OCI-LY1 (cell line): ENCODE results near the gene PCBD1.

Experiments used
- H2AFZ ChIP-seq: fragments of 200-600 bp; sonication (generic), shearing (Covaris generic); 2 replicates; pipeline ENCODE4 v1.6.0; 2014; ENCODE audit warnings: antibody characterized with exemption, mild to moderate bottlenecking, low read length
- H3F3A ChIP-seq: fragments of 200-600 bp; sonication (generic), shearing (Covaris generic); 2 replicates; pipeline ENCODE4 v1.6.0; 2014; ENCODE audit warnings: mild to moderate bottlenecking, antibody characterized with exemption, low read length, moderate library complexity; ENCODE audit not compliant: insufficient read depth
- H3K27ac ChIP-seq: fragments of 200-600 bp; sonication (generic); 2 replicates; pipeline ENCODE4 v1.5.1; 2014; ENCODE audit warnings: low read length, mixed run types, mild to moderate bottlenecking, low read depth; ENCODE audit not compliant: poor library complexity, severe bottlenecking
- H3K27me3 ChIP-seq: fragments of 200-600 bp; sonication (generic); 2 replicates; pipeline ENCODE4 v1.6.0; 2014; ENCODE audit warnings: antibody characterized with exemption, mild to moderate bottlenecking, low read length, moderate library complexity; ENCODE audit not compliant: insufficient read depth
- H3K36me3 ChIP-seq: fragments of 200-600 bp; sonication (generic); 2 replicates; pipeline ENCODE4 v1.6.1; 2014; ENCODE audit warnings: mild to moderate bottlenecking, antibody characterized with exemption, low read length, moderate library complexity, mixed read lengths; ENCODE audit not compliant: insufficient read depth
- H3K4me1 ChIP-seq: fragments of 200-600 bp; sonication (generic); 2 replicates; pipeline ENCODE4 v1.5.1; 2014; ENCODE audit warnings: mild to moderate bottlenecking, low read length, moderate library complexity; ENCODE audit not compliant: insufficient read depth, severe bottlenecking
- H3K4me2 ChIP-seq: fragments of 200-600 bp; sonication (generic), shearing (Covaris generic); 2 replicates; pipeline ENCODE4 v1.6.1; 2014; ENCODE audit warnings: low read length
- H3K4me3 ChIP-seq: fragments of 200-600 bp; sonication (generic); 2 replicates; pipeline ENCODE4 v1.5.1; 2014; ENCODE audit warnings: low read length, low read depth, mild to moderate bottlenecking, mixed read lengths; ENCODE audit not compliant: poor library complexity, severe bottlenecking
- H3K79me2 ChIP-seq: fragments of 200-600 bp; shearing (Covaris generic); 2 replicates; pipeline ENCODE4 v1.6.1; 2016; ENCODE audit warnings: mixed run types, low read length, mixed read lengths; ENCODE audit not compliant: insufficient read depth
- H3K9ac ChIP-seq: fragments of 200-600 bp; sonication (generic), shearing (Covaris generic); 2 replicates; pipeline ENCODE4 v1.6.1; 2014; ENCODE audit warnings: mild to moderate bottlenecking, low read length, mixed read lengths
- H3K9me2 ChIP-seq: fragments of 200-600 bp; sonication (generic), shearing (Covaris generic); 2 replicates; pipeline ENCODE4 v1.6.1; 2014; ENCODE audit warnings: low read depth, mild to moderate bottlenecking, low read length, mixed read lengths
- H3K9me3 ChIP-seq: fragments of 200-600 bp; shearing (Covaris generic); 2 replicates; pipeline ENCODE4 v1.6.1; 2014; ENCODE audit warnings: low read length, mixed read lengths
- H4K20me1 ChIP-seq: fragments of 200-600 bp; sonication (generic), shearing (Covaris generic); 2 replicates; pipeline ENCODE4 v1.6.0; 2016; ENCODE audit warnings: mild to moderate bottlenecking, low read length; ENCODE audit not compliant: insufficient read depth
- CTCF ChIP-seq: fragments of 200-600 bp; sonication (generic), shearing (Covaris generic); IDR thresholded peaks from 2 replicates; pipeline ENCODE4 v1.5.1; 2017; ENCODE audit warnings: mild to moderate bottlenecking, antibody characterized with exemption, low read length, moderate library complexity, mixed read lengths
- EZH2 ChIP-seq: fragments of 200-600 bp; sonication (generic), shearing (Covaris generic); IDR thresholded peaks from 2 replicates; pipeline ENCODE4 v1.8.0; 2017; ENCODE audit warnings: borderline replicate concordance, mixed run types, mild to moderate bottlenecking, antibody characterized with exemption, low read length, moderate library complexity, mixed read lengths

Gene PCBD1

GRCh38 chr10:70928140-70928539, 39.8 kb upstream of the PCBD1 start:
- TF ChIP-seq CTCF = no peak
- TF ChIP-seq EZH2 = no peak

GRCh38 chr10:70927189-70927943, 39.0 kb upstream of the PCBD1 start:
- no peak for TF ChIP-seq EZH2
- no peak for TF ChIP-seq CTCF
- no peak overlapping the region for H3K4me2 ChIP-seq
- no peaks in the 10 kb centered on the region for H3K9me3 ChIP-seq
- no peaks in the 10 kb centered on the region for H3K4me1 ChIP-seq
- no peak overlapping the region for H3K9ac ChIP-seq
- H3K79me2 ChIP-seq = no peaks in the 10 kb centered on the region
- H3F3A ChIP-seq = no peaks in the 10 kb centered on the region
- H3K4me3 ChIP-seq = no peak overlapping the region
- no peaks in the 10 kb centered on the region for H4K20me1 ChIP-seq
- H2AFZ ChIP-seq = no peak overlapping the region
- no peaks in the 10 kb centered on the region for H3K36me3 ChIP-seq
- H3K9me2 ChIP-seq = no peaks in the 10 kb centered on the region
- H3K27ac ChIP-seq = no peak overlapping the region
- no peaks in the 10 kb centered on the region for H3K27me3 ChIP-seq

More at GRCh38 chr10:70928140-70928539, 39.8 kb upstream of the PCBD1 start:
- no peaks in the 10 kb centered on the region for H3K9me2 ChIP-seq
- H3F3A ChIP-seq = no peaks in the 10 kb centered on the region
- H3K79me2 ChIP-seq = no peaks in the 10 kb centered on the region
- H3K27ac ChIP-seq = no peak overlapping the region
- H3K9me3 ChIP-seq = no peaks in the 10 kb centered on the region
- H3K27me3 ChIP-seq = no peaks in the 10 kb centered on the region
- H3K4me1 ChIP-seq = no peaks in the 10 kb centered on the region
- no peaks in the 10 kb centered on the region for H3K36me3 ChIP-seq
- H3K4me3 ChIP-seq = no peak overlapping the region
- H2AFZ ChIP-seq = no peak overlapping the region
- no peak overlapping the region for H3K9ac ChIP-seq
- no peaks in the 10 kb centered on the region for H4K20me1 ChIP-seq
- H3K4me2 ChIP-seq = no peak overlapping the region

GRCh38 chr10:70926226-70927000, 38.0 kb upstream of the PCBD1 start:
- Histone ChIP-seq H3K9me3 (no peaks in the 10 kb centered on the region), H3K4me1 (no peaks in the 10 kb centered on the region), H3K79me2 (no peaks in the 10 kb centered on the region), H3K4me3 (no peak overlapping the region), H4K20me1 (no peaks in the 10 kb centered on the region), H3K9ac (no peak overlapping the region), H3K27ac (no peak overlapping the region), H3K36me3 (no peaks in the 10 kb centered on the region), H3K4me2 (no peak overlapping the region), H2AFZ (no peak overlapping the region), H3K9me2 (no peaks in the 10 kb centered on the region), H3K27me3 (no peaks in the 10 kb centered on the region), H3F3A (no peaks in the 10 kb centered on the region)
- TF ChIP-seq EZH2 (no peak), CTCF (no peak)
